Measurements from ENCODE around the gene PSPH. TPM values are rescaled to one million over a fixed set of nuclear protein-coding genes. Genes with fewer than 3 reads are reported as not detected.

PSPH gene
- polyA plus RNA-seq, 1 donor (not counting 4 experiments of a cell fraction or from before 2014, with no cell fraction given), result 21.6 TPM

GRCh38 chr7:55965805-55966421 is 85.3 kb downstream of the PSPH start:
- Histone ChIP-seq H3K4me3 (ENCODE audit: control insufficient read depth in 2 of 3, extremely low read depth in 1 of 3, insufficient read depth in 2 of 3, low read depth in 1 of 3, low read length in 3 of 3) (no peak overlapping the region), H4K20me1 (ENCODE audit: control insufficient read depth, extremely low read depth, insufficient read depth, low read length) (no peaks in the 10 kb centered on the region), H3K79me2 (ENCODE audit: control insufficient read depth, insufficient read depth, low read length) (peaks cover 11% of the 10 kb centered on the region), H3K9me3 (ENCODE audit: control insufficient read depth, low read depth, low read length) (no peaks in the 10 kb centered on the region), H2AFZ (ENCODE audit: control insufficient read depth, low read length) (no peak overlapping the region), H3K9ac (ENCODE audit: control insufficient read depth, extremely low read depth, insufficient read depth, low read length) (no peak overlapping the region), H3K27me3 (ENCODE audit: control insufficient read depth, extremely low read depth, insufficient read depth, low read length) (no peaks in the 10 kb centered on the region), H3K9me1 (ENCODE audit: control insufficient read depth, extremely low read depth, insufficient read depth, low read length) (peaks cover 3% of the 10 kb centered on the region), H3K27ac (ENCODE audit: control insufficient read depth, insufficient read depth, low read length) (peak overlapping the region; percentile 57), H3K4me2 (ENCODE audit: control insufficient read depth, extremely low read depth, insufficient read depth, low read depth, low read length) (peak overlapping the region; percentile 31), H3K36me3 (ENCODE audit: control insufficient read depth in 2 of 2, extremely low read depth in 1 of 2, insufficient read depth in 2 of 2, low read length in 2 of 2) (peaks cover 0 to 2% of the 10 kb centered on the region in 2 experiments), H3K4me1 (ENCODE audit: control insufficient read depth, extremely low read depth, insufficient read depth, low read length) (peaks cover 22% of the 10 kb centered on the region)
- DNase-seq (ENCODE audit: low read depth, low spot score), result no peak
- peak; percentile 74 for FAIRE-seq
- dilution Hi-C loops (cut with MboI; ENCODE audit: extremely low pct_ligation_motif_present, low sequenced_read_pairs), result no loop called here
- TF ChIP-seq EZH2 (IDR thresholded peaks at IDR 0.05; ENCODE audit: low read length), result no peak
- TF ChIP-seq, protein P1, sequence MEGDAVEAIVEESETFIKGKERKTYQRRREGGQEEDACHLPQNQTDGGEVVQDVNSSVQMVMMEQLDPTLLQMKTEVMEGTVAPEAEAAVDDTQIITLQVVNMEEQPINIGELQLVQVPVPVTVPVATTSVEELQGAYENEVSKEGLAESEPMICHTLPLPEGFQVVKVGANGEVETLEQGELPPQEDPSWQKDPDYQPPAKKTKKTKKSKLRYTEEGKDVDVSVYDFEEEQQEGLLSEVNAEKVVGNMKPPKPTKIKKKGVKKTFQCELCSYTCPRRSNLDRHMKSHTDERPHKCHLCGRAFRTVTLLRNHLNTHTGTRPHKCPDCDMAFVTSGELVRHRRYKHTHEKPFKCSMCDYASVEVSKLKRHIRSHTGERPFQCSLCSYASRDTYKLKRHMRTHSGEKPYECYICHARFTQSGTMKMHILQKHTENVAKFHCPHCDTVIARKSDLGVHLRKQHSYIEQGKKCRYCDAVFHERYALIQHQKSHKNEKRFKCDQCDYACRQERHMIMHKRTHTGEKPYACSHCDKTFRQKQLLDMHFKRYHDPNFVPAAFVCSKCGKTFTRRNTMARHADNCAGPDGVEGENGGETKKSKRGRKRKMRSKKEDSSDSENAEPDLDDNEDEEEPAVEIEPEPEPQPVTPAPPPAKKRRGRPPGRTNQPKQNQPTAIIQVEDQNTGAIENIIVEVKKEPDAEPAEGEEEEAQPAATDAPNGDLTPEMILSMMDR (optimal IDR thresholded peaks at IDR 0.05 in 1 of 3, IDR thresholded peaks at IDR 0.05 in 1 of 3, conservative IDR thresholded peaks at IDR 0.05 in 1 of 3; ENCODE audit: extremely low read depth in 1 of 3, insufficient read depth in 2 of 3, low read length in 3 of 3), result no peak

DNA sequence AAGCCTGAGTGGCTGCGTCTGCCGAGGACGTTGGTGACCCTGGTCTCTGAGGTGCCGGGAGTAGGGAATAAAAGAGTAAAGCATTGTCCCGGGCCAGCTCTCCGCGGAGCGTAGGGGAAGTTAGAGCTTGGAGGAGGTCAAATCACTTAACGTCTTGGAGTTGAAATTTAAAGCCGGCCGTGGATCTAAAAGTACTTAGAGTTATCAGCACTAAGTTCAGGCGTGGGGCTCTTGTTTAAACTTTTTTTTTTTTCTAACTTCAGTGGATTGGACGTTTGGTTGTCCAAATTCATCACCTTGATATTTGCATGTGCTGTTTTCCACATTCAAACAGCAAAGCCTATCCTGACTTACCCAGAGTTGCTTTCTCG is 86.2 kb downstream of the PSPH start:
- dilution Hi-C loops (cut with MboI; ENCODE audit: extremely low pct_ligation_motif_present, low sequenced_read_pairs), result no loop called here
- FAIRE-seq (no peak), DNase-seq (ENCODE audit: low read depth, low spot score) (no peak)
- Histone ChIP-seq H3K27ac (ENCODE audit: control insufficient read depth, insufficient read depth, low read length) (peak overlapping the region; percentile 67), H3K27me3 (ENCODE audit: control insufficient read depth, extremely low read depth, insufficient read depth, low read length) (no peaks in the 10 kb centered on the region), H3K4me2 (ENCODE audit: control insufficient read depth, extremely low read depth, insufficient read depth, low read depth, low read length) (peak overlapping the region; percentile 76), H3K79me2 (ENCODE audit: control insufficient read depth, insufficient read depth, low read length) (peaks cover 8% of the 10 kb centered on the region), H3K9me1 (ENCODE audit: control insufficient read depth, extremely low read depth, insufficient read depth, low read length) (no peaks in the 10 kb centered on the region), H4K20me1 (ENCODE audit: control insufficient read depth, extremely low read depth, insufficient read depth, low read length) (no peaks in the 10 kb centered on the region), H3K9ac (ENCODE audit: control insufficient read depth, extremely low read depth, insufficient read depth, low read length) (peak overlapping the region; percentile 82), H3K9me3 (ENCODE audit: control insufficient read depth, low read depth, low read length) (no peaks in the 10 kb centered on the region), H3K36me3 (ENCODE audit: control insufficient read depth in 2 of 2, extremely low read depth in 1 of 2, insufficient read depth in 2 of 2, low read length in 2 of 2) (peaks cover 0 to 2% of the 10 kb centered on the region in 2 experiments), H3K4me1 (ENCODE audit: control insufficient read depth, extremely low read depth, insufficient read depth, low read length) (peaks cover 22% of the 10 kb centered on the region), H2AFZ (ENCODE audit: control insufficient read depth, low read length) (peak overlapping the region; percentile 75), H3K4me3 (ENCODE audit: control insufficient read depth in 2 of 3, extremely low read depth in 1 of 3, insufficient read depth in 2 of 3, low read depth in 1 of 3, low read length in 3 of 3) (peak overlapping the region; percentile 47 to 82 (median 58))
- no peak for TF ChIP-seq EZH2 (IDR thresholded peaks at IDR 0.05; ENCODE audit: low read length)
- TF ChIP-seq, protein P1 (optimal IDR thresholded peaks at IDR 0.05 in 1 of 3, IDR thresholded peaks at IDR 0.05 in 1 of 3, conservative IDR thresholded peaks at IDR 0.05 in 1 of 3; ENCODE audit: extremely low read depth in 1 of 3, insufficient read depth in 2 of 3, low read length in 3 of 3), result no peak

Data from keratinocyte (primary cell).